Amniotic epithelial cell (primary cell): ENCODE measurements around the gene C4B.
"Not testable (repeated sequence)": the region's sequence is repeated elsewhere in the genome, so short reads cannot be mapped to it uniquely, and the experiment has no call there.

Experiments used
- DNase-seq: peaks from one replicate; pipeline ENCODE4 v3.0.0-alpha.2; 2010; ENCODE audit warnings: low read depth

The C4B gene

DNA sequence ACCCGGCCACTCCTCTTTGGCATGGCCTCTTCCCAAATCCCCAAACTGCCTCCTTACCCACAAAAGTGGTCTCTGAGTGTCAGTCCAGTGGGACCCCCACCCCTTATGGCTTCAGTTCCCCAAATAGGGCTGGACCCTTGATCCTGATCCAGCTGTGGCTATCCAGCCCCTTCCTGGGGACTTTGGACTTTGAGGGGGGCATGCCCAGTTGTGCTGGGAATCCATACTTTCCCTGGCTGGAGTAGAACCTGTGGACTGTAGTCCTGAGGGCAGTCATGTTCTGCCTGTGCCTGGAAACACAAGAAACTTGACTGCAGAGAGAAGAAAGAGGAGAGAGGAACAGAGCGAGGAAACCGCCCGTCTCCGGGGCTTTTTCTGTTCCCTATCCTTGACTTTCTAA, 22.5 kb downstream of the C4B start:
- not testable (repeated sequence) for DNase-seq

DNA sequence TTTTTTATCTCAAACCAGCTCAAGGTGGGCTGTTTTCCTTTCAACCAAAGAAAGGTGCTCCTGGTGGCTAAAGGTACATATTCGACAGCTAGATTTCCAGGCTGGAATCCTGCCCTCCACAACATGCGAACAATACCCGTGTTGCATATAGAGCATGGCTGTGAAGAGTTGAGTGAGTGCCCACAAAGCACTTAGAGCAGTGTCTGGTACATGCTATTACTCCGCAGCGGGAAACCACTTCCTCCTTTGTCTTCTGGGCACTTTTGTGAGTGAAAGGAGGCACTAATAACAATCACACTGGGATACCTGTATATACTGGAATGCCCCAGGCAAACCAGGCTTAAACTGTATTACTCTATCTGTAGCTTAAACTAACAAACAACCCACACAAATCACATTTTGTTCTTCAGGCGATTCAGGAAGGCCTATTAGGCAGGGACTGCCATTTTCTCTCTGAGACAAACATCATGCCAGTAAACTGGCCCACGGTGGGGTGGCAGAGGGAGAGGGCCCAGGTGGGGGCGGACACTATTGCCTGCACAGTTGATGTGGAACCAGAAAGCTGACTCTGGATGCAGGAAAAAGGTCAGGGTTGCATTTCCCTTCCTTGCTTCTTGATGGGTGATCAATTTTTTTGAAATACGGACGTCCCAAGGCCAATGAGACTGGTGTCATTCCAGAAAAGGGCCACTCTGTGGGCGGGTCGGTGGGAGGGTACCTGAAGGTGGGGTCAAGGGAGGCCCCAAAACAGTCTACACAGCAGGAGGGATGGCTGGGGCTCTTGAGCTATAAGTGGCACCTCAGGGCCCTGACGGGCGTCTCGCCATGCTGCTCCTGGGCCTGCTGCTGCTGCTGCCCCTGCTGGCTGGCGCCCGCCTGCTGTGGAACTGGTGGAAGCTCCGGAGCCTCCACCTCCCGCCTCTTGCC, 23.3 kb downstream of the C4B start, which contains the start of gene CYP21A2:
Gene CYP21A2, plus strand, starts transcription at position 818 of the 927 bp plus-strand sequence. Its CDS starts 8 bp downstream, at position 826.
- DNase-seq, result not testable (repeated sequence)

DNA sequence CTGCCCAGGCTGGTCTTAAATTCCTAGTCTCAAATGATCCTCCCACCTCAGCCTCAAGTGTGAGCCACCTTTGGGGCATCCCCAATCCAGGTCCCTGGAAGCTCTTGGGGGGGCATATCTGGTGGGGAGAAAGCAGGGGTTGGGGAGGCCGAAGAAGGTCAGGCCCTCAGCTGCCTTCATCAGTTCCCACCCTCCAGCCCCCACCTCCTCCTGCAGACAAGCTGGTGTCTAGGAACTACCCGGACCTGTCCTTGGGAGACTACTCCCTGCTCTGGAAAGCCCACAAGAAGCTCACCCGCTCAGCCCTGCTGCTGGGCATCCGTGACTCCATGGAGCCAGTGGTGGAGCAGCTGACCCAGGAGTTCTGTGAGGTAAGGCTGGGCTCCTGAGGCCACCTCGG, 24.3 kb downstream of the C4B start:
- DNase-seq, result not testable (repeated sequence)

DNA sequence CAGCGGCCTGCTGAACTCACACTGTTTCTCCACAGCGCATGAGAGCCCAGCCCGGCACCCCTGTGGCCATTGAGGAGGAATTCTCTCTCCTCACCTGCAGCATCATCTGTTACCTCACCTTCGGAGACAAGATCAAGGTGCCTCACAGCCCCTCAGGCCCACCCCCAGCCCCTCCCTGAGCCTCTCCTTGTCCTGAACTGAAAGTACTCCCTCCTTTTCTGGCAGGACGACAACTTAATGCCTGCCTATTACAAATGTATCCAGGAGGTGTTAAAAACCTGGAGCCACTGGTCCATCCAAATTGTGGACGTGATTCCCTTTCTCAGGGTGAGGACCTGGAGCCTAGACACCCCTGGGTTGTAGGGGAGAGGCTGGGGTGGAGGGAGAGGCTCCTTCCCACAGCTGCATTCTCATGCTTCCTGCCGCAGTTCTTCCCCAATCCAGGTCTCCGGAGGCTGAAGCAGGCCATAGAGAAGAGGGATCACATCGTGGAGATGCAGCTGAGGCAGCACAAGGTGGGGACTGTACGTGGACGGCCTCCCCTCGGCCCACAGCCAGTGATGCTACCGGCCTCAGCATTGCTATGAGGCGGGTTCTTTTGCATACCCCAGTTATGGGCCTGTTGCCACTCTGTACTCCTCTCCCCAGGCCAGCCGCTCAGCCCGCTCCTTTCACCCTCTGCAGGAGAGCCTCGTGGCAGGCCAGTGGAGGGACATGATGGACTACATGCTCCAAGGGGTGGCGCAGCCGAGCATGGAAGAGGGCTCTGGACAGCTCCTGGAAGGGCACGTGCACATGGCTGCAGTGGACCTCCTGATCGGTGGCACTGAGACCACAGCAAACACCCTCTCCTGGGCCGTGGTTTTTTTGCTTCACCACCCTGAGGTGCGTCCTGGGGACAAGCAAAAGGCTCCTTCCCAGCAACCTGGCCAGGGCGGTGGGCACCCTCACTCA, 25.0 kb downstream of the C4B start:
- DNase-seq, result not testable (repeated sequence)

DNA sequence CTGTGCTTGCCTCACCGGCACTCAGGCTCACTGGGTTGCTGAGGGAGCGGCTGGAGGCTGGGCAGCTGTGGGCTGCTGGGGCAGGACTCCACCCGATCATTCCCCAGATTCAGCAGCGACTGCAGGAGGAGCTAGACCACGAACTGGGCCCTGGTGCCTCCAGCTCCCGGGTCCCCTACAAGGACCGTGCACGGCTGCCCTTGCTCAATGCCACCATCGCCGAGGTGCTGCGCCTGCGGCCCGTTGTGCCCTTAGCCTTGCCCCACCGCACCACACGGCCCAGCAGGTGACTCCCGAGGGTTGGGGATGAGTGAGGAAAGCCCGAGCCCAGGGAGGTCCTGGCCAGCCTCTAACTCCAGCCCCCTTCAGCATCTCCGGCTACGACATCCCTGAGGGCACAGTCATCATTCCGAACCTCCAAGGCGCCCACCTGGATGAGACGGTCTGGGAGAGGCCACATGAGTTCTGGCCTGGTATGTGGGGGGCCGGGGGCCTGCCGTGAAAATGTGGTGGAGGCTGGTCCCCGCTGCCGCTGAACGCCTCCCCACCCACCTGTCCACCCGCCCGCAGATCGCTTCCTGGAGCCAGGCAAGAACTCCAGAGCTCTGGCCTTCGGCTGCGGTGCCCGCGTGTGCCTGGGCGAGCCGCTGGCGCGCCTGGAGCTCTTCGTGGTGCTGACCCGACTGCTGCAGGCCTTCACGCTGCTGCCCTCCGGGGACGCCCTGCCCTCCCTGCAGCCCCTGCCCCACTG, 25.9 kb downstream of the C4B start:
- not testable (repeated sequence) for DNase-seq

DNA sequence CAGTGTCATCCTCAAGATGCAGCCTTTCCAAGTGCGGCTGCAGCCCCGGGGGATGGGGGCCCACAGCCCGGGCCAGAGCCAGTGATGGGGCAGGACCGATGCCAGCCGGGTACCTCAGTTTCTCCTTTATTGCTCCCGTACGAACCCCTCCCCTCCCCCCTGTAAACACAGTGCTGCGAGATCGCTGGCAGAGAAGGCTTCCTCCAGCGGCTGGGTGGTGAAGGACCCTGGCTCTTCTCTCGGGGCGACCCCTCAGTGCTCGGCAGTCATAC, 26.4 kb downstream of the C4B start:
- not testable (repeated sequence) for DNase-seq

DNA sequence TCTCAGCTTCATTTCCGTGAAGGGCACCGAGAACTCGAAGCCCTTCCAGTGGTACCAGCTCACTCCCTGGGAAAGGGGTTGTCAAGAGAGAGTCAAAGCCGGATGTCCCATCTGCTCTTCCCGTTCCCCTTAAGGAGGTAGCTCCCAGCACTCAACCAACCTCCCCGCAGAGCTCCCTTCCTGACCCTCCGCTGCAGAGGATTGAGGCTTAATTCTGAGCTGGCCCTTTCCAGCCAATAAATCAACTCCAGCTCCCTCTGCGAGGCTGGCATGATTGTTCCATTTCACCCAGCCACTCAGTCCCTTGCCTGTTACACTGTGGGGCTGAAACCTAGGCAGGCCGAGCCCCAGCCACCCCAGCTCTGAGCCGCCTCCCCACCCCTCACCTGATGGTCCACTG, 26.8 kb downstream of the C4B start:
- DNase-seq, result not testable (repeated sequence)

DNA sequence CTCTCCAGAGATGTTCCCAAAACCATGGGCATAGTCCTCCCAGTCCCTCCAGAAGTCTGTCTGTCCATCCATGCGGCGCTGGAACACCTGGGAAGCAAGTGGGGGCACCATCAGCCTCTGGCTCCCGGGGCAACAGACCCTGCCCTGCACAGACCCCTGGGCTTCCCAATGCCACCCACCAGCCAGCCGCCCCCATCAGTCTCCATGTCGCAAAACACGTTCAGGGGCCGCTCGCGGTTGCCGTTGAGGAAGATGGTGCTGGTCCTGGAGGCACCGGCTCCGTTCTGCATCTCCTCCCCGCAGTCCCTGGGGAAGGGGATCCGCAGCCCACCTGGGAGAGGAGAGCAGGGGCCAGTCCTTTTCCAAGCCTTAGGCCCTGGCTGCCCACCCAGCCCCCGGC, 27.7 kb downstream of the C4B start:
- DNase-seq, result not testable (repeated sequence)

DNA sequence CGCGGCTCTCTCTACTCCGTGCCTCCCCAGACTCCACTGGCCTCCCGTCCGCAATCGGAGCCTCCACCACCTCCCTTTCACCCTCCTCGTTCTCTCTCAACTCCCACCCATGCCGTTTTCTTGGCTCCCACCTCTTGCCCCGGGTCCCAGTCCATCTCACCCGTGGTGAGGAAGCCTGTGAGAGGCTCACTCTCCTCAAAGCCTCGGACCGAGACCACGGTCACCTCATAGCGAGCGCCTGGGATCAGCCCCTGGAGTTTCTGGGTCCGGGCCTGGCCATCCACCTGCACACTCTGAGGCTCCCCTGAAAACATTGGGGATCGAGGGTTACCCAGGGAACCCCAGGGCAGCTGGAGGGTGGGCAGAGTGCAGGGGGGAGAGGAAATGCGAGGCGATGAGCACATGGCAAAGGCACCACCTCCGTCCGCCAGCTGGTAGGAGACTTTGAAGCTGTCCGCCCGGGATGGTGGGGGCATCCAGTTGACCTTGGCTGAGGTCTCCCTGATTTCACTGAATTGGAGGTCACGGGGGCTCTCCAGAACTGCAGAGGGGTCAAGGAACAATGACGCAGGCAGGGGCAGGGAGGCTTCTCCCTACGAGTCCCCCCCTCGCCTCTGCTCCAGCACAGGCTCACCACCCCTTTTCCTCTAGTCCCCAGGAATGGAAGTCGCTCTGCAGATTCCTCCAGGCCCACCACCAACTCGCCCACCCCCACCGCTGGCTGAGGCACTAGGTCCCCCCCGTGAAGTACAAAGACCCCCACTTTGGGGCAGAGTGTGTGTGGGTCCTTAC, 29.2 kb downstream of the C4B start:
- not testable (repeated sequence) for DNase-seq

DNA sequence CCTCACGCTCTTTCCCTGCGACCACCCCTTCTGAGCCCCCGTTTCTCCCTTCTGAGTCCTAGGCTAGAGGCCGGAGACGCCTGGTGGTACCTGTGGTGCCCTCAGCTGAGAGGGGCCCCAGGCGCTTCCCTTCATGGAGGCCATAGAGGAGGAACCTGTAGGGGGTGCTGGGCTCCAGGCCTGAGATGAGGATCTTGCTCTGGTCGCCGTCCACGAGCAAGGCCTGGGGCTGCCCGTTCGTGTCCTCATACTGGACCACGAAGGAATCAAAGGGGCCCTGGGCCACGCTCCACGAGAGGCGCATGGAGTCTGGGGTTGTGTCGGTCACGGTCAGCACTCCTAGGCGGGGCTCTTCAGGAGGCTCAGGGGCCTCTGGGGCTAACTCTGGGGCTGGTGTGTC, 30.3 kb downstream of the C4B start:
- not testable (repeated sequence) for DNase-seq

DNA sequence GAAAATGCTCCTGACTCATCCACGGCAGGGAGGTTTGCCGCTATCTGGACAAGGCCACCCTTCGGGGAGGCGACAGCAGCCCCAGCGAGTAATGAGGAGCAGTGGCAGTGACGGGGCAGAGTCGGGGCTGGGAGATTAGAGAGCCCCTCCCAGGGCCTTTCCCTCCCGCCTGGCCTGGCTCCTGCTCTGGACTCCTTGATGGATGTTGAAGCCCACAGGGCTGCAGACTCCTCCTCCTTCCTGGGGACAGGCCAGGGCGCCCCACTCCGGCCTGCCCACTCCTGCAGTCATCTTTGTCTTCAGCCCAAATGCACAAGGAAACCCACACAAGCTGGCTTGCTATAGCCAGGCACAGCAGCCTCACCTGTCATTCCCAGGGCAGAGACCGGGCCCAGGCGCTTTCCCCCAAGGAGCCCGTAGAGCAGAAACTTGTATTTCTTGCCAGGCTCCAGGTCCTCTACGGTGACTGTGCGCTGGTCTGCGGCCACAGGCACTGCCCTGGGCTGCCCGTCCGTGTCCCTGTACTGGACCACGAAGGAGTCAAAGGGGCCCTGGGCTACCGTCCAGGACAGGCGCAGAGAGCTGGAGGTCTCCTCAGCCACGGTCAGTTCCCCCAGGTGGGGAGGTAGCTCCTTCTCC, 31.3 kb downstream of the C4B start:
- DNase-seq, result no peak

DNA sequence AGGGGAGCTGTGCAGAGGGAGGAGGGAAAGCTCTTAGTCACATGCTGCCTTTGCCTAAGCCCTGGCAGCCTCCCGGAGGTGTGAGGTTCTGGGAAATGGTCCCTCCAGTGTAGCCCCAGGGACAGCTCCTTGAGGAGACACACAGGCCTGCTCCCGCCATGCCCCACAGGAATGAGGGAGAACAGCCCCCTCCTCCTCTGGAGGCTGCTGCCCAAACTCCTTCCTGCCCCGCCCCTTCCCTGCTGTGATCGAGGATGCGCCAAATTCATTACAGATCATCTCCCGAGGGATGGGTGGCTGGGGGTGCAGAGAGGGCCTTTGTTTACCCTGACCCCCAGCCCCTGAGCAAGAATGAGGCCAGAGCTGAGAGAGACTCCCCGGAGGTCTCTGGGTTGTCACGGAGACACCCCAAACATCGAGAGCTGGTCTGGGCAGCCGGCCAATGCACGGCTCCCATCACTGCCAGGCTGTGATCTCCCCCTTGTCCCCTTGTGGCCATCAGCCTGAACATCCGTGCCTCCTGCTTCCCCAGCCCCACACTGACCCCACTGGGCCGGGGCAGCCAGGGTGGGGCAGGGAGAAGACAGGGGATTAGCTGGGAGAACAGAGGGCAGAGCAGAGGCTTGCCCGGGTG, 32.0 kb downstream of the C4B start:
- peak; percentile 1 for DNase-seq

DNA sequence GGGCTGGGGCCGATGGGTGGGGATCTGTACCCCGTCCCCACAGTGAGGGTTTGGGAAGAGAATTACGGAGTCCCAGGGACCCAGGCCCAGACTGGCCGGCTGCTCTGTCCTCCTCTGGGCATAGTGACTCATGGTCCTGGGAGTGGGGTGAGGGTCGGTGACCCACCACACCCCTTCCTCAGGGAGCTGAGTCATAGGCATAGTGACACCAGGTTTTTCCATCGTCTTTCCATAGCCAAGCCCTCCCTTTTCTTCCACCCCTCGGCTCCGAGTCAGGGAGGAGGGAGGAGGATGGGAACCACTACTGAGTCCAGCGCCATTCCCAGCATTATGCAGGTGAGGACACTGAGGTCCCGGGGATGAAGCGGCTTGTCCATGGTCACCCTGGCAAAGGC, 32.5 kb downstream of the C4B start:
- DNase-seq, result no peak

DNA sequence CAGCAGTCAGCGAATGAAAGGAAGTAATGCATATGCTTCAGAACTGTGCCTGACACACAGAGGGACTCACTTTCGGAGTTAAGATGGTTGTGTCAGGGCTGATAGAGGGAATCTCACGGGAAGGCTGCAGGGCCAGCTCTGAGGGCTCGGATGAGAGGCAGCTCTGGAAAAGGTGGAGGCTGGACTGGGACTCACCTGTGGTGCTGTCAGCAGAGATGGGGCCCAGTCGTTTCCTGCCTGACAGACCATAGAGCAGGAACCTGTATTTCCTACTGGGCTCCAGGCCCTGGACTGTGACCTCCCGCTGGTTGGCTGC, 32.9 kb downstream of the C4B start:
- no peak for DNase-seq

DNA sequence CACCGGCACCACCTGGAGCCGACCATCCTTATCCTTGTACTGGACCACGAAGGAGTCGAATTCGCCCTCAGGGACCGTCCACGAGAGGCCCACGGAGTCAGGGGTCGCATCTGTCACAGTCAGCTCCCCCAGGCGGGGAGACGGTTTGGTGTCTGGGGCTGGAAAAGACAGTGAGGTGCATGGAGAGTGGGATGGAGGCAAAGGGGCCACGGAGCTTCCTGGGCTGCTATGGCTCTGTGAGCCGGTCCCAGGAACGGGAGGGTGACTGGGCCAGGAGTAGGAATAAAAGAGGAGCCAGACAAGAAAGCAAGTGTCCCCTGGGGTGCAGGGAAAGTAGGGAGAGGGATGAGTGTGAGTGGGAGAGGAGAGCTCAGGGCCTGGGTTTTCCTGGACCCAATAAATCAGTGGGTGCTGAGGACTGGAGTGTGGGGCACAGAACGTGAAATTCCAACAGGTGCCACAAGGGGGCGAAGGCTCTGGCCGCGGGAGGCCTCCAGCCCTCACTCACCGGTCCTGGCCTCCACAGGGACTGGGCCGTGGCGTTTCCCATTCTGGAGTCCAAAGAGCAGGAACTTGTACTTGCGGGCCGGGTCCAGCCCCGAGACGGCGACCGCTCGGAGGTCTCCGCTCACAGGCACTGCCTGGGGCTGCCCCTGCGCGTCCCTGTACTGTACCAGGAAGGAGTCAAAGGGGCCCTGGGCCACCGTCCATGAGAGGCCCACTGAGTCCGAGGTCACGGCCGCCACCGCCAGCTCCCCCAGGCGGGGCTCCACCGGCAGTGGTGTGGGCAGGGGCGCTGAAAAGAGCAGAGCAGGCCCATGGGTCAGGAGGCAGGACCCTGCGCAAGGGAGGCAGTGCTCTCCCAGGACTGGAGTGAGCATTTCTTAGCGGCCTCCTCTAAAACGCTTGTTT, 33.5 kb downstream of the C4B start:
- peak; percentile 31 for DNase-seq

DNA sequence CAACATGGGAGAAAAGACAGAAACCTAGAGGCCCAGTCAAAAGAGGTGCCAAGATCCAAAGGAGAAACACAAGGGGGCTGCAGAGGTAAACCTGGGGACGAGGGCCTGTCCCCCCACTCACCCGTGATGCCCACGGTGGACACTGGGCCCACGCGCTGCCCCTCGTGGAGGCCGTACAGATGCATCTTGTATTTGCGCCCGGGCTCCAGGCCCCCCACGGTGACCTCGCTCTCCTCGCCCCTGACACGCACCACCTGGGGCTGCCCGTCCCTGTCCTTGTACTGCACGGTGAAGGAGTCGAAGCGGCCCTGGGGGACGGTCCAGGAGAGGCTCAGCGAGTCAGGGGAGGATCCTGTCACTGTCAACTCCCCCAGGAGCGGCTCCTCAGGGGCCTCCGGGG, 34.6 kb downstream of the C4B start:
- not testable (repeated sequence) for DNase-seq

DNA sequence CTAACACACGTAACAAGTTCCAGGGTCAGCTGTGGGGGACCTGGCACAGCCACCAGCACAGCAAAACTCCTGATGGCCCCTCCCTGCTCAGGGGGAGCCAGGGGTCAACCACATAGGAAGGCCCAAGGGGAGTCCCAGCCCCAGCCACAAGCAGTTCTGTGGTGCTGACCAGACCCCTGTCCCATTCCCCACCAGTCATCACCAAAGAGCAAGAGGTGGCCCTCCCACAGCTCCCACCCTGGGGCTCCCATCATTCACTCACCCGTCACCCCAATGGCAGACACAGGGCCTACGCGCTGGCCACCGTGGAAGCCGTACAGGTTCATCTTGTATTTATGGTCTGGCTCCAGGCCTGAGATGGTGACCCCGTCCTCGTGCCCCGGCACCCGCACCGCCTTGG, 35.1 kb downstream of the C4B start:
- DNase-seq, result not testable (repeated sequence)

DNA sequence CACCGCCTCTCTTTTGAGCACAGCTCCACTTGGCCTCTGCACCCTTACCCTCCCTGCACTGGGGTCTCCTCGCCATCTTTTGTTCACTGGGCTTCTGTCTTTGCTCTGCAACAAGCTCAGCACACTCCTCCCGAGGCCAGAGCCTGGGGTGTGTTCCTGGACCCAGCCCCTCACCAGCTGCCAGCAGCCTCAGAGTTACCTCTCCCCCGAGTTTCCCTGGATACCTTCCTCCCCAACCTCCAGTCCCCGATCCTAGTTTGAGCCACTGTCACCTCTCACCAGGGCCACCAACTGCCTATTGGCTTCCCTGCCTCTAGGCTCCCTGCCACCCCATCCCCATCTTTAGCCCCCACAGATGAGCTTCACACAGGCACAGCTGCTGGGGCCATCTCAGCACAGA, 36.0 kb downstream of the C4B start:
- no peak for DNase-seq

DNA sequence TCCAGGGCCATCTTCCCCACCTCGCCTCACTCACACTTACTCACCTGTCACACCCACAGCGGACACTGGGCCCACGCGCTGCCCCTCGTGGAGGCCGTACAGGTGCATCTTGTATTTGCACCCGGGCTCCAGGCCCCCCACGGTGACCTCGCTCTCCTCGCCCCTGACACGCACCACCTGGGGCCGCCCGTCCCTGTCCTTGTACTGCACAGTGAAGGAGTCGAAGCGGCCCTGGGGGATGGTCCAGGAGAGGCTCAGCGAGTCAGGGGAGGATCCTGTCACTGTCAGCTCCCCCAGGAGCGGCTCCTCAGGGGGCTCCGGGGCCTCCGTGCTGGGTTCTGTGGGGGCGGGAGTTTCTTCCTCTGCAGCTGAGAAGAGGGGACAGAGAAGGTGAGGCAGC, 38.0 kb downstream of the C4B start:
- not testable (repeated sequence) for DNase-seq
